Activated CD4-positive, alpha-beta T cell treated with anti-CD3 and anti-CD28 coated beads for 48 hours (primary cell): Measurements from ENCODE around the gene GTF2F2.

Experiments
- DNase-seq: peaks from one replicate; pipeline ENCODE4 v3.0.0-alpha.2; 2020

GTF2F2 gene

DNA sequence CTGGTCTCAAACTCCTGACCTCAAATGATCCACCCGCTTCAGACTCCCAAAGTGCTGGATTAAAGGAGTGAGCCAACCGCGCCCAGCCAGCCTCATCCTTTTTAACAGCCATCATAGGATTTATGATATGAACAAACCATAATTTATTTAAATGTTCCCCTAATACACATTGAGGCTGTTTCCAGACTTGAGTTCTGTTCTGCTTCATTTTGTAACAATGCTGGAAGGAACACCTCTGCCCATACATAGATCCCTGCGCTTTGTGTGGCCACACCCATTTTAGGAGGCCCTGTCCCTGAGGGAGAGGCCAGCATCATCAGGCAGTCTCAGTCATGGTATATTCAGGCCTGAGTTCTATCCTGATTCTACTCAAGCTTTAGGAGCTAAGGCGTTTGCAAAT, 184.8 kb downstream of the GTF2F2 start:
- no peak for DNase-seq

DNA sequence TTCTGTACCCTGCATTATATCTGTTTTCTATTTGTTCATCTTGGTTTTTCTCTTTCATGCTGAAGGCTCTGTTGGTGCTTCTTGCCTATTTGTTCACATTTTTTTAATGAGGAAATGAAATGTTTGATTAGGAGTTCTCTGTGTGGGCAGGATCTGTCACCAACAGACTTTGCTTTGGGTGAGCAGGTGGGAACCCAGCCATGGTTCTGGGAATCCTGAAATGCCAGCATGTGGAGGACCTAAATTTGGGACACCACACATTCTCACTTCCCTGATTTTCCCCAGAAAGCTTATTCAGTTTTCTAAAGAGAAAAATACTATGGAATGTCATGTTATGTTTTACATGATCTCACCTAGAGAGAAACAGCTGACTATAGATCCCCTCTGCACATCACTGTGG, 186.7 kb downstream of the GTF2F2 start:
- DNase-seq: no peak

DNA sequence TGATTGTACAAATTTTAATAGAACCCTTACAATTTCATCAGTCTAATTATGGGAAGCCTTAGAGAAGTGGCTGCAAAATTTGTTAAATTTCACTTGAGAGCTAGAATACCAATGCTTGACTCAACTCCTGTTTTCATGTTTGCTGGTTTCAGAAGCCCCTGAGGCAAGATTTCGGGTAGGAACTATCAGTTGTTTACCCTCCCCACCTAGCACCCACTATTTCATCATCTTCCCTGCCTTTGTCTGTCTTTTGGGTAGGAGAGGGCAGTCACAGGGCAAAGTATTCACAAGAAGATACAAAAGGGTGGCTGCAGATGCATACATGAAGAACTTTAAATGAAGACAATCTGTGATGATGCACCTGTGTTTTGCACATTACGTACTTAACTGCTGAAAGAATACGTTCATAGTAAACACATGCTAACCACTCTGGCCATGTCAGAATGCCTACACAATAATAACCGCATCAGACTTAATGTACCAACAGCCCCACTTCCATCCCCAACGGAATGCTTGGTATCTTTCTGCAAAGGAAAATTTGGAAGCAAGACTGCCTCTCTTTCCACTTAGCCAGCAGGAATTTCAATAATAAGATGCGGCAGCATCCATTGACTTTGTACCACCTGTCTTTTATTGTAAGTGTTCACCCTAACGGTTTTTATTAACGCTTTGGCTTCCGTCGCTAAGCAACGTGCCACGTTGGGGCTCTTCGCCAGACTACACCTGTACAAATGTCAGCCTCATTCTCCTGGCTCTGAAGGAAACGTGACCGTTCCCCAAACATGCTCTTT, 190.2 kb downstream of the GTF2F2 start:
- DNase-seq: no peak

DNA sequence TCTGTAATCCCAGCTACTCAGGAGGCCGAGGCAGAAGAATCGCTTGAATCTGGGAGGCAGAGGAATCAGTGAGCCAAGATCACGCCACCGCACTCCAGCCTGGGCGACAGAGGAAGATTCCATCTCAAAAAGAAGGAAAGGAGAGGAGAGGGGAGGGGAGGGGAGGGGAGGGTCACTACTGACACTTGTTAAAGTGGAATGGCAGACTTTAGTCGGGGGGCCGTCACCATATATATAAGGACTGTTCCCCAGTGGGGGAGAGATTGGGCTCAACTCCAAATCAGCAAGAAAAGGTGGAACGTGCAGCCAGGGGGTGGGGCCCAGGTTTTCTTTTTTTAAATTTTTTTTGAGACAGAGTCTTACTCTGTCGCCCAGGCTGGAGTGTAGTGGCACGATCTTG, 194.5 kb downstream of the GTF2F2 start:
- DNase-seq: no peak

DNA sequence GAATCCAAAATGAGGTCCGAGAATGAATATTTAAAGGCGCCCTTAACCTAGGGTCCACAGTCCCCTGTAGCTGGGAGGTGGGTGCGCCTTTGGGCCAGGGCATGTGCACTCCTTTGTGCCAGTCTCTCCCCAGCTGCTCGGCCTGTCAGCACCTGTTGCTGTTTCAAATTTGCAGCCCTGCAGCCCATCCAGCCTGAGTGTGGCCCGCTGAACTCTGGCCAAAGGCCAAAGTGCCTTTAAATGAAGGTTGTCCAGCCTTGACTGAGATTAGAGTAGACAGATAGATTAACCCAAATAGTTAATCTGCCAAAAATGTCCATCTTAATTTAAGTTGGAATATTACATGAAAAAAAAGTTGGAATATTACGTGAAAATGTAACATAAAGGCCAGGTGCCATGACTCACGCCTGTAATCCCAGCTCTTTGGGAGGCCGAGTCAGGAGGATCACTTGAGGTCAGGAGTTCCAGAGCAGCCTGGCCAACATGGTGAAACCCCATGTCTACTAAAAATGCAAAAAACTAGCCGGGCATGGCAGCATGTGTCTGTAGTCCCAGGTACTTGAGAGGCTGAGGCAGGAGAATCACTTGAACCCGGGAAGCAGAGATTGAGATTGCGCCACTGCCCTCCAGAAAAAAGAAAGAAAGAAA, 195.3 kb downstream of the GTF2F2 start:
- no peak for DNase-seq

DNA sequence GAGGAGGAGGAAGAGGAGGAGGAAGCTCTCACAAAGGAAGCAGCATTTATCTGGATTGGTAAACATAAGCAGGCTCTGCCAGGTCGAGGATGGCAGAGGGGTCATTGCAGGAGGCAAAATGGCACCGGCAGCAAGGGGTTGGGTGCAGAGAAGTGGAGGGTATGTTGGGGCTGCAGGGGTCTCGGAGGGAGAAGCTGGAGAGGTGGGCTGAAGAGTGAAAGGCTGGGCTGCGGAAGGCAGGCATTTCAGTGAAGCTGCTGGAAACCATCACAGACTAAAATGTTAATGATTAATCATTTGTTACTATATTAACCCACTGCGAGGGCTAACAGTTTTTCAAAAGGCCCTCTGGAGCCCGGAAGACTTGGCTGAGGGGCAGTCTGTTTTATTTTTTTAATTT, 196.0 kb downstream of the GTF2F2 start:
- DNase-seq: no peak

DNA sequence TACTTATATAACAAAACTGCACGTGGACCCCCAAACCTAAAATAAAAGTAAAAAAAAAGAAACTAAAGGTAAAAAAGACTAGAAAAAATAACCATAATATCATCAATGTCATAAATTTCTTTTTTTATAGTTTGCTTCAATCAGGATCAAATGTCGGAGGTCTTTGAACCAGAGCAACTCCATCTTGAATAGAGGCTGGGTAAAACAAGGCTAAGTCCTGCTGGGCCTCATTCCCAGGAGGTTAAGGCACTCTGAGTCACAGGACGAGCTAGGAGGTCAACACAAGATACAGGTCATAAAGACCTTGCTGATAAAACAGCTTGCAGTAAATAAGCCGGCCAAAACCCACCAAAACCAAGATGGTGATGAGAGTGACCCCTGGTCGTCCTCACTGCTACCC, 196.7 kb downstream of the GTF2F2 start:
- no peak for DNase-seq

DNA sequence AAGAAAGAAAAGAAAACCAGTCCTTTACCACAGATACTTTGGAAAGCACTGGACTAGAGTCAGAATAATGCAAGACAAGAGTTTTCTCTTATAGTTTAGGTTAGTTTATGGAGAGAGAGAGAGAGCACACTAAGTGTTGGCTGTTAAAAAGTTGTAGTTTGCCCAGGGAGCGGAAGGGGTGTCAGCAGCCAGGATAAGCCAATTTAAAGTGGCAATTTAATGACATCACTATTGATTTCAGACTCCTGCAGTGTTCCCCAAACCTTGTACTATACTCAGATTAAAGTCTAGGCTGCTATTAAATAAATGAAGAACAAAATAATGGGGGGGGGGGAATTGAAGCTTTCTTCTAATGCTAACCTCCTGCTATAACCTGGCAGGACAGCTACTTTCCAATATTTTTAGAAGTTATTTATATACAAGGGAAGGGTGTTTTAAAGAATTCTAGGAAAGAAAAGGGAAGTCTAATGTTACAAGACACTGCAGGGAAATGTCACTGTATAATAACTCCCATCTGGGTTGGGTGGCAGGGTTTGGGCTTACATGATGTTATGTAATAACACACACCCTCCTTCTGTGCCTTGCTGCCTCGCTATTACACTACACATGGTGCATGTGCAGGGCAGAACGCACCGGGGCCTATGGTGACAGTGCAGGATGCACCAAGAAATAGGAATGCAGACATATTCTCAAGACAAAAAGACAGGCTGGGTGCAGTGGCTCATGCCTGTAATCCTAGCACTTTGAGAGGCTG, 200.7 kb downstream of the GTF2F2 start:
- no peak for DNase-seq

DNA sequence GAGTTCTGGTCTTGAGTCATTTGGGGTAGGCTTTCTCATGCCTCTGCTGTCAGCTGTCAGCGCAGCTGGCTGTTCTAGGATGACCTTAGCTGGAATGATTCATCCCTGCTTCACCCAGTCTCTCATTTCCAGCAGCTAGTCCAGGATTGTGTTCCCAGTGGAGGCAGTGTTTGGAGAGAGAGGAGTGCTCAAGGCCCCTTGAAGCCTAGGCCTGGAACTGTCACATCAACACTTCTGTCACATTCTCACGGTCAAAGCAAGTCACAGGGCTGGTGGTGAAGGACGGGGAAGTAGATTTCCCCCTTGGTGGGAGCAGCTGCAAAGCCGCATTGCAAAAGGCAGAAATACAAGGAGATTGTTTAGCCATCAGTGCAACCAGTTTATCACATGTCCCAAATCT, 205.5 kb downstream of the GTF2F2 start:
- no peak for DNase-seq

DNA sequence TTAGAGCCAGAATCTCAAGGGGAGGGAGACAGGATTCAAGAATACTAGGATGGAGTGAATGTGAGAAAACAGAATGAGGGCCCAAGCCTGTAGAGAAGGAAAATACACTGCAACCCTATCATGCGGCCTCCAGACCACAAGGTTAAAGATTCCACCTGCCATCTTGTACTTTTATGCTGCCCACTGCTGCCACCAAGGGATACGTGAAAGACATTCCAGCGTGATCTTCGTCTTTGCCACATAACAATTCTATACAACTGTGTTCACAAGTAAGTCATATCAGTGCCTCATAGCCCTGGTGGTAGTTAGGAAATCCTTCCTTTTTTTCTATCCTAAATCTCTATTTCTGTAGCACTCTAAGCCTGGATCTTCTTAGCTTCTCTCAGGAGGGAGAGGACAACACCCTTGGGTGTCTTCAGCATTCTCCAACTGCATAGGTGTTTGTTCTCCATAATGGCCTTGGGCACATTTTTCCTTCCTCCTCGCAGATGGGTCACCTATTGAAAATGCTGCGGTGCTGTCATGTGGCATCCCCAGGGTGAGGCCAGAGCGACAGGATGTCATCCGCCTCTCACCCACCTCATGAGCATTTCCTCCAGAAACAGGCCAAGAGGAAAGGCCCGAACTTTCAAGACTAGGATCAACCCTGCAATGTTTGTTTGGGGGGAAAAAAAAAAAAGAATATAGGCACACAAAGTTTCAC, 207.1 kb downstream of the GTF2F2 start:
- no peak for DNase-seq

DNA sequence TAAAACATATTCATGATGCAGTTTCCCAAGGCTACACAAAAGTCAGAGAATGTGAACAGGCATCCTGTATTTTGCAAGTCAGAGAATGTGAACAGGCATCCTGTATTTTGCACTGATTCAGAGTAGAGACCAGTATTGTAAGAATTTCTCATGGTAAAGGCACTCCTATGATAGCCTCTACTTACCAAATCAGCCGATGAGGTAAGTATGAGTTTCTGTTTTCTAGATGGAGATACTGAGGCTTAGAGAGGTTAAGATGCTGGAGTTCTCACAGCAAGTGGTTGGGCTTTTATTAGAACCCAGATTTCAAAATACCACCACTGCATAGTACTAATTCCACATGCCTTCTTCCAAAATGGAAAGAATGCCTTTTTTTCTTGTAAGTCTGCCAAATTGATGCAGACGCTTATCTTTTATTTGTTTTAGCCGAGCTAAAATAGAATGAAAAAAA, 208.4 kb downstream of the GTF2F2 start:
- no peak for DNase-seq

DNA sequence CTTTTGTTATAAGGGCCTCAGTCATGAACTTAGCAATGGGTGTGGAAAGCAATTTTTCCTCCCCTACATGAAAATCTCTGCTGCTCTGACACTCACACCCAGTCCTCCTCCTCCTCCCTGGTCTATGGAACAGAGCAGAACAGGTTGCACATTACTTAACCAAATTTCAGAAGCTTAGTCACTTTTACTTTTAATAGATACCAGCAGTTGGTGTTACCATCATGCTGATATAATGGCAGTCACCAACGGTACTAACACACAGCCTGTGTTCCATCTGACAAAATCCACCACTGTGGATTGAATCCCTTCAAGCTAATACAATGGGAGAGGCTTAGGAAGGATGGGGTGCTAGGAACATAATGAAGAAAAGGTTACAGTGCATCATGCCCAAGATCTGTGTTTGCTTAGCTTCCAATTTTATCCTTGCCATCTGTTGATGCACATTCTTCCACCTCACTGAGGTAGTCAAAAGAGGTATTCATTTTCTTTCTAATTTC, 210.9 kb downstream of the GTF2F2 start:
- no peak for DNase-seq

DNA sequence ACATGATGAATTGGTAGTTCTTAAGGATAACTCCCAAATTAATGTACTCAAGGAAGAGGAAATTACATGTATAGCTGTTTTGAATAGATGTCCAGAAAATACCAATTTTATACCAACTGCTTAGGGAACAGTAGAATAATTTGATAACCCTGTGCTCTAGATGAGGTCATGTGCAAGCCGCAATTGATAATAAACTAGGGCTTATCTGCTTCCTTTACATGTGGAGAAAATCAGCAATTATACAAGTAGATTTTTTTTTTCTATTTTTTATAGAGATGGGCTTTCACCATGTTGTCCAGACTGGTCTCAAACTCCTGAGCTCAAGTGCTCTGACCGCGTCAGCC, 211.4 kb downstream of the GTF2F2 start:
- DNase-seq: no peak

DNA sequence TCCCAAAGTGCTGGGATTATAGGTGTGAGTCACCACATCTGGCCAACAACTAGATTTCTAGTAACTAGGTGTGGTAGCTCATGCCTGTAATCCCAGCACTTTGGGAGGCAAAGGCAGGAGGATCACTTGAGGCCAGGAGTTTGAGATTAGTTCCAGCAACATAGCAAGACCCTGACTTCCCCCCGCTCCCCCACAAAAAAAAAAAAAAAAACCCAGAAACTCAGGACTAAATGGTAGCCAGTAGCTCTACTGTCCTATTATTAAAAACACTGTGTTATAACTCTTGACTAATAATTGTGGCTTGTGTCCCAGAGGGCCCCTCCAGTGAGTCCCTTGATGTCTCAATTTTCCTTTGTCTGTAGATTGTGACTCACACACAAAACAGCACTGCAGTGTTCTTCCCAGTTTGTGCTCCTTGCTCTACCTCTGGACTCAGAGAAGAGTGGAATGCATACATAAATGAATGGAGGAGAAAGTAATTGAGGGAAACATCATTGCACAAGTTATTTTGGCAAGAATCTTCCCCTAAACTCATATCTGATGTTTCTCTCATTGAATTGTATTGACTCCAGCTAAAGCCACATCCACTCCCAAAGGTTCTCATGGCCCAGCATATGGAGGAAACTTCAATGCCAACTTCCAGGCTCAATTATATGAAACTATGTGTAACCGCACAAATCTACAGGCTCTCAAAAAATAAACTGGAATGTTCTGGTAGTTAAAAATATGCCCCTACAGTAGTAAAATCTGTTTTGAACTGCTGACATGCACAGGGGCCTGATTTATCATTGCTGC, 211.9 kb downstream of the GTF2F2 start:
- DNase-seq: no peak

DNA sequence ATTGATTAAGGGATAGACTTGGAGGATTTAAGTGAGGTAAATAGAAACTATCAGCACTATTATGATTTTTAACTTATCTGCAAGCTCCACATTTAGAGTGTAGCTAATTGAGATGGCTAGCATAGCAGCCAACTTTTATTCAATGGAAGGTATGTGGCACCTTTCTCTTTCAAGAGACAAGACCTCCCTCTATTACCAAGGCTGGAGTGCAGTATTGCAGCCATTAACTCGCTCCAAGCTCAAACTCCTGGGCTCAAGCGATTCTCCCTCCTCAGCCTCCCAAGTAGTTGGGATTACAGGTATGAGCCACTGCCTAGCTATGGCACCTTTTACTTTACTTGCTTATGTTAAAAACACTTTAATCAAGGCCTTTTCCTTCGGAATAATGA, 212.5 kb downstream of the GTF2F2 start:
- no peak for DNase-seq

DNA sequence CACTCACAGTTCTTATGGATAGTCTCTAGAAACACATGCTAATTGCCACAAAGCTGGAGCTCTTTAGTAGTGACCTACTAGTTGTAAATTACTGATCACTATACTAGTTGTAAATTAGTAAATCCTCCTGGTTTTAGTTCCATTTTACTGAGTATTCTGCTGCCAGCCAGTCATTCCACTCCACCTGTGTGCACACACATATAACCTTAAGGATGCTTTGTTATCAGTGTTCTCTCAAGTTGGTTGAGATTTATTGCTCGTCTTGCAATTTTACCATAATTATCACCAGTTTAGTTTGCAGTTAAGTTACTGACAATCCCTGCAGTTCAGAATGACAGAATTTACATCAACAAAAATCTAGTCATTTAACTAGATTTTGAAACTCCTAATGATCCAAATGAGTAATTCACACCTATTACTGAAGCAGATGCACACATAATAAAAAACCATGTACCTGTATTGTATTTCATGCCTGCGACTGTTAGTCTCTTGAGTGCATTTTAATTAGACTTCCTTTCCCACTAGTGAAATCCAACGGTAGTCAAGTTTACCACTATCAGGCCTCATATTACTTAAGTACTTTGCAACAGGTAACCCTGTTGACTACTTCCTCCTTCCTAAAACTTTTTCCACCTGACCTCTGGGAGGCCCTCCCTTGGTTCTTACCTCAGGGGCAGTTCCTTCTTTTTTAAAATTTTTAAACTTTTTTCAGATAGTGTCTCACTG, 213.1 kb downstream of the GTF2F2 start:
- DNase-seq: no peak
